Mesenteric fat pad (tissue), 1 donor: Measurements from ENCODE around the gene GAGE12J. TPM values are rescaled to one million over a fixed set of nuclear protein-coding genes. Genes with fewer than 3 reads are reported as not detected.
A peak's percentile ranks its signal among the peaks of the same experiment; 100 is the strongest.
"Not testable (repeated sequence)": the region's sequence is repeated elsewhere in the genome, so short reads cannot be mapped to it uniquely, and the experiment has no call there.

ENCODE experiments used
- DNase-seq: peaks from one replicate; pipeline ENCODE4 v3.0.0-alpha.2; 2020; ENCODE audit warnings: low spot score
- long read RNA-seq: library from polyadenylated mRNA; unstranded; transcript quantifications from one replicate; pipeline ENCODE4 v2.0.0, GENCODE V29; 2020
- total RNA-seq: library from RNA; stranded (reverse); fragmentation: NEBNext Ultra II Directional; extraction: Animal tissue kit (Norgen Biotek cat#: 25700); gene quantifications from one replicate; pipeline ENCODE4 v1.2.1, GENCODE V29; 2021
- donor health status: DM: yes; HTN: yes; CAD: no.

GAGE12J gene, protein sequence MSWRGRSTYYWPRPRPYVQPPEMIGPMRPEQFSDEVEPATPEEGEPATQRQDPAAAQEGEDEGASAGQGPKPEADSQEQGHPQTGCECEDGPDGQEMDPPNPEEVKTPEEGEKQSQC
- total RNA-seq, result not detected
- long read RNA-seq, result 0 reads

GRCh38 chrX:49321737-49322136 is at the start of gene GAGE12J:
GAGE12J (plus strand) TSS chrX:49322037; CDS start chrX:49323194, 1,157 bp downstream.
- DNase-seq, result not testable (repeated sequence)

- DNase-seq, result no peak
These were observed 49.4 kb upstream of the GAGE12J start for GRCh38 chrX:49272421-49272820.

DNA sequence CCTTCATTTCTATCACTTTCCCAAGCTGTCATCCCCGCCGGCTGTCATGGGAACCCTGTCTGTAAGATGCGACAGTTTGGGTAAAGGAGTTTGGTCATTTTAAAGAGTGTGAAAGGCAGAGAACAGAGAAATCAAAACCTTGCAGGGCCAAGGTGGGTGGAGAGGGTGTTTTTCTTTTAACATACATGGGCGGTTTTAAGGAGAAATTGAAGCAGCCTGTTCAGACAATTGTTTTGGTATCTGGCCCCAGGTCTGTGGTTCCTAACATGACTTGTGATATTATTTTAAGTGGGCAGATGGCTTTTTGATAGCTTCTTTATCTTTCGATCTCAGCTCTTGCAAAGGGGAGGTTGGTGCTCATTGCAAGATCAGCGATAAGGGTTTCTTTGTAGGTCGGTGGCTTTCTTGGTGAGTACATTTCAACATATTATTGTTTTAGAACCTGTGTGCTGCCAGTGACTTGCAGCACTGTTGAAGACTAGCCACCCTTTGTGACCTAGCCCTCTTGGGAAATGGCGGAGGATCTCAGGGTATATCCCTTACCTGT is 48.6 kb upstream of the GAGE12J start:
- peak; percentile 30 for DNase-seq

GRCh38 chrX:49276207-49276606 is 45.6 kb upstream of the GAGE12J start:
- DNase-seq, result no peak

- DNase-seq, result peak; percentile 51
These were observed 44.9 kb upstream of the GAGE12J start for GRCh38 chrX:49276671-49277534.

DNA sequence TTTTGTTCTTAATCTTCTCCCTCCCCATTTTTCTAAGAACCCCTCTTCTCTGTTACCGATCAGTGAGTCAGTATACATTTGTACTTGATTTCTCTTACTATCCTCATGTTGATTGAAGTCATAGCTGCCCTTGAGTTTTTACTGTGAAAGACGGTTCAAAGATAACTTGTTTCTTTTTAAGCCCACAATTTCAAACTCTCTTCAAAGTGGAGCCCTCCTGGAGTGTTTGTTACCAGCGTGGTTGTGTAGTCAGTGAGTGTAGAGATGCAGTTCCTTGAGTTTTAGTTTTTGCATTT is 44.4 kb upstream of the GAGE12J start:
- DNase-seq, result no peak

- no peak for DNase-seq
These were observed 43.8 kb upstream of the GAGE12J start for GRCh38 chrX:49278081-49278480.

GRCh38 chrX:49282647-49283011 is 39.2 kb upstream of the GAGE12J start:
- peak; percentile 59 for DNase-seq

DNA sequence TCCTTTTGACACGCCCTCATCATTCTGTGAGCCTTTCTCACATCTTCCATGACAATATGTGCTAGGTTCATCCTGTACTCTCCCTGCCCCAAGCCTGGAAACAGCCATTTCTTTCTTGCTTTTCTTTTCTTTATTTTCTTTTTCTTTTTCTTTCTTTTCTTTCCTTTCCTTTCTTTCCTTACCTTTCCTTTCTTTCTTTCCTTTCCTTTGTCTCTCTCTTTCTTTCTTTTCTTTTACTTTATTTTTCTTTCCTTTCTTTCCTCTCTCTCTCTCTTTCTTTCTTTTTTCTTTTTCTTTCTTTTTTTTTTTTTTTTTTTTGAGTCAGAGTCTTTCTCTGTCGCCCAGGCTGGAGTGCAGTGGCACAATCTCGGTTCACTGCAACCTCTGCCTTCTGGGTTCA is 37.6 kb upstream of the GAGE12J start:
- no peak for DNase-seq

DNA sequence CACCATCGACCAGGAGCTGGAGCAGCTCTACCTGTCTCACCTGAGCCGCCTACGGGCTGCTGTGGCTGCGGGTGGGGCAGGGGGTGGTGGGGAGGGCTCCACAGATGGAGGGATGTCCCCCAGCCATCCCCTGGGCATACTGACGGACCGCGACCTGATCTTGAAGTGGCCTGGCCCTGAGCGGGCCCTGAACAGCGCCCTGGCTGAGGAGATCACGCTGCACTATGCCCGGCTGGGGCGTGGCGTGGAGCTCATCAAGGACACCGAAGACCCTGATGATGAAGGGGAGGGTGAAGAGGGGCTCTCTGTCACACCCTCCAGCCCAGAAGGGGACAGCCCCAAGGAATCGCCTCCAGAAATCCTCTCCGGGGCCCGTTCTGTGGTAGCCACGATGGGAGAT is 35.7 kb upstream of the GAGE12J start:
- peak; percentile 72 for DNase-seq

DNA sequence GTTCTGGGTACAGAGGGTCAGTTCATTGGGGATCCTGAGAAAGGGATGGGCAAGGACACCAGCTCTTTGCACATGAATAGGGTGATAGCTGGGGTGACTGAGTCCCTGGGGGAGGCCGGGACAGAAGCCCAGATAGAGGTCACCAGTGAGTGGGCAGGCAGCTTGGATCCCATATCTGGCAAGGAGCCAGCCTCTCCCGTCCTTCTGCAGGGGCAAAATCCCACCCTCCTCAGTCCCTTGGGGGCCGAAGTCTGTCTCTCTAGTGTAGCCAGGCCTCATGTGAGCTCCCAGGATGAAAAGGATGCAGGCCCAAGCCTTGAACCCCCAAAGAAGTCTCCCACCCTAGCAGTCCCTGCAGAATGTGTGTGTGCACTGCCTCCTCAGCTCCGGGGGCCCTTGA is 35.3 kb upstream of the GAGE12J start:
- peak; percentile 65 for DNase-seq

DNA sequence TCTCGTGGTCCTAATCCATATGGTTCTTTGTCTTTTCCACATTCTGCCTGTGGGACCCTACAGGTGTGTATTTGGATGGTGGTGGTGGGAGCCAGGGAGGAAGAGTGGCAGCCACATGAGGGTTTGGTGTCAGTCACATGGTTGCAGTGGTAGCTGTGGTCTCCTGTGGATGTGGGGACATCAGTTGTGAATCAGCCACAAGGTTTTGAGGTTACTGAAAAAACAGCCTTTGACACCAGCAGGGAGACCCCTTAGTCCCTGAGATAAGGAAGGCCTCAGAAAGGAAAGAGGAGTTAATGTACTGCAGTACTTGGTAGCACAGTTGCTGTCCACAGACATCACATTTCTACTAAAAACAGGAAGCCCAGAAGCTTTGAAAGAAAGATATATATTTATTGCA is 34.2 kb upstream of the GAGE12J start:
- peak; percentile 73 for DNase-seq

GRCh38 chrX:49290215-49290614 is 31.6 kb upstream of the GAGE12J start:
- DNase-seq, result peak; percentile 57

GRCh38 chrX:49291615-49292337 is 30.1 kb upstream of the GAGE12J start:
- DNase-seq, result no peak

DNA sequence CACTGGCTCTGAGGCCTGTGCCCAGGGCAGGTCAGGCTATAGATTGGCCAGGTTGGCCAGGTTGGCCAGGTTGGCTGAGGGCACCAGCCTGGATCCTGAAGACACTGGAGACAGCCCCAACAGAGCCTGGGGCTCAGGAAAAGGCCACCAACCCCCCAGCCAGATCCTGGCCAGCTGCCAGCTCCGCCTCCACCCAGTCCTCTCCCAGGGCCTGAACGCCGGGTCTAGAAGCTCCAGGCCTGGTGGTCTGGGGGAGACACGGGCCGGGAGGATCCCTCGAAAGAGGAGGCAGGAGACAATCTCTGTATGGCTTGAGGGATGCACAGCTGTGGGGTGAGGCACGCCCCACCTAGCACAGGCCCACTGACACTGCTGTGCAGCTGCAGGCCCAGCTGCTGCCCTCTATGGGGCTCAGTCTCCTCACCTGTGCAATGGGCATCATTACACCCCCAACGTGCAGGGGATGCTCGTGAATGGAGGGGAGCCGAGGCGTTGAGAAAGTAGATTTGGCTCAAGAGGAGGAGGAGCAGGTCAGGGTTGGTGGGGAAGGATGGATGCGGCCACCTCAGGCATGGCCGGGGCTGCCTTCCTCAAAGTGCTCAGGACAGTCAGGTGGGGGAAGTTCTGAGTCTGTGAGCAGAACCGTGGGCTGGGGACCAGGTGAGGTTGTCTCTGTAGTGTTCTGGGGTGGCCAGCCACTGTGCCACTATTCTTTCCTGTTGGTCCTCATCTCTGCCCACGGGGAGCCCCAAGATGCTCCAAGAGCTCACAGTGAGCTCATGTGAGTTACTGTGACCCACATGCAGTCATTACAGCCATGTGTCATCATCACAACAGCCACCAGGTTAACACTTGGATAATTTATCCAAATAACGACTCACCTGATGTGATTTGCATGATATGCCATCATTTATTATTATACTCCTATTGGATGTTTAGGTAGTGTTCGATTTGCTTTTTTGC is 29.2 kb upstream of the GAGE12J start:
- DNase-seq, result peak; percentile 68

DNA sequence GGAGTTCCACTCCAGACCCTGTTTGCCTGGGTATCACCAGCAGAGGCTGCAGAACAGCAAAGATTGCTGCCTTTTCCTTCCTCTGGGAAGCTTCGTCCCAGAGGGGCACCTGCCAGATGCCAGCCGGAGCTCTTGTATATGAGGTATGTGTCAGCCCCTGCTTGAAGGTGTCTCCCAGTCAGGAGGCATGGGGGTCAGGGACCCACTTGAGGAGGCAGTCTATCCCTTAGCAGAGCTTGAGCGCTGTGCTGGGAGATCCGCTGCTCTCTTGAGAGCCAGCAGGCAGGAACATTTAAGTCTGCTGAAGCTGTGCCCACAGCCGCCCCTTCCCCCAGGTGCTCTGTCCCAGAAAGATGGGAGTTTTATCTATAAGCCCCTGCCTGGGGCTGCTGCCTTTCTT is 22.5 kb upstream of the GAGE12J start:
- not testable (repeated sequence) for DNase-seq

DNA sequence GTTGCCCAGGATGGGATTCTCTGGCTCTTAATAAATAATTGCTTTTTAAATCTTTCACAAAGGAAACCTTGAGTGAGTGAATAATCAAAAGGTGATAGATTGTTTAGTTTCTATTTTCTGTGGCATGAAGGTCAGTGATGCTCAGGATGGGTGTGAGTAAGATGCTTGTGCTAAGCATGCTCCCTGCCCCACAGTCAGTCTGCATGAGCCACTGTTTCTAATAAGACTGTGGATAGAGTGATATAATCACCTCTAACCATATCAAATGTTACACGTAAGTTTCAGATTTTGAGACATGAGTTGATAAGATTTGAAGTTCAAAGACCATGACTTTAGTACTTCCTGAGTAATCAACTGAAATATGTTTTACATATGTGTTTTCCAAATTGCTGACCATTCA is 21.1 kb upstream of the GAGE12J start:
- no peak for DNase-seq

GRCh38 chrX:49303346-49303745 is 18.5 kb upstream of the GAGE12J start, which contains the start of gene GAGE10:
GAGE10 (plus strand) TSS chrX:49303646; CDS start chrX:49304860, 1,214 bp downstream.
- DNase-seq, result no peak

- not testable (repeated sequence) for DNase-seq
These were observed 14.1 kb upstream of the GAGE12J start for GRCh38 chrX:49307775-49308174.

- DNase-seq, result no peak
These were observed 13.1 kb upstream of the GAGE12J start for GRCh38 chrX:49308604-49309269.
